HG02642 (cell line): ENCODE results near the gene EPHB6.

Source experiments
- ATAC-seq: cut with Tn5 transposase; IDR thresholded peaks from one replicate; pipeline ENCODE4 v1.9.1; 2021; ENCODE audit warnings: mild to moderate bottlenecking; ENCODE audit not compliant: unreplicated experiment, poor library complexity

The EPHB6 gene

DNA sequence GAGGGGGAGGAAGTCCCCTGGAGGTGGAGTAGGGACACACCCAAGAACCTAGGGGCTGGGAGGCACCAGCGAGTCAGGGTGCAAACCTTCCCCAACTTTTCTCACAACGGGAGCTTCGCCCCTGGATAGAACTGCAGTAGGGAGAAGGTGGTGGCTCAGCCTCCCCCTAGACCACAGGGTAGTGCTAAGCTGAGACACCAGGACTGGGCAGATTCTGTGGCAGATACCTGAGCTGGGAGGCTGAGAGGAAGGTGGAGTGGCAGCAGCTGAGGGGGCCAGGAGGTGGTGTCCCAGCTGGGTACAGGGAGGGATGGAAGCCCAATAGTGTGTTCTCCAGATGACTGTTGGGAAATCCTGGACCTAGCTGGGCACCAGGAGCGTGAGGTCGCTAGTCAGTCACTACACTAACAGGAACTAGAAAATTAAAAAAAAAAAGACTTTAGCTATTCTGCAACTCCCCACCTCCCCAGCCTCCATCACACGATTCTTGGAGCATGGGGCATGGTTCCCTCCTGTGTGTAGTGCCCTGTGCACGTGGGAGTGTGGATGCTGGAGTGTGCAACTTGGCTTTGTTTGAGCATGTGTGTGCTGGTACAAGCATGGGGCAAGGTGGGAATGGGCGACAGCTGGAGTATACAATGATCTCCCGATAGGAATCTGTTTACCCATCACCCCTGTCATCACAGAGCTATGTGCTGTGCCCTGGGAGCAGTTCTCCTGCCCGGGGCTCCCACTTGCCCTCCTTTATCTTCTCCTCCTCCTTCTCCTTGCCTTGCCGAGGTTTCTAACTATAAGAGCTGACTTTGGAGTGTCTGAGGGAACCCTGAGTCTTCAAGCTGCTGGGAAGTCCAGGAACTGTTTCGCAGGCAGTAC, 39.5 kb downstream of the EPHB6 start:
- no peak for ATAC-seq

- no peak for ATAC-seq
Measured at GRCh38 chr7:142894985-142895593, 40.2 kb downstream of the EPHB6 start.

- ATAC-seq: no peak
Measured at GRCh38 chr7:142896151-142896550, 41.3 kb downstream of the EPHB6 start.

GRCh38 chr7:142896741-142897379, 42.0 kb downstream of the EPHB6 start:
- no peak for ATAC-seq

DNA sequence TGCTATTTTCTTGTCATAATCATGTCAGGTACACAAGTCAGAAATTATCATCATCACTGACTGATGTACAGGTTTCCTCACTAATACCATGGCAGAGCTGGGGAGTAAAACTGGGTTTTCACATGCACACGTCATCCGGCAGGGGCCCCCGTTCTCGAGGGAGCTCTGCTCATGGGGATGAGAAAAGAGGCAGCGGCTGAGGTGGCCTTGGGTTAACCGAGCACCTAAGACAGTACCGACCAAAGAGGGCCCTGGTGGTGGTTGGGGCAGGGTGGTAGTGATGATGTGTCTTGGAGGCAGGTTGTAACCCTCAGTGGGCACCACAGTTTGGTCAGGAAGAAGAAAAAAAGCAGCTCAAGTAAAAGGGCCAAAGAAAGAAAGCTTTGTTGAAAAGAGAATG, 42.8 kb downstream of the EPHB6 start:
- ATAC-seq: no peak

- no peak for ATAC-seq
Measured at GRCh38 chr7:142898377-142899170, 43.7 kb downstream of the EPHB6 start.

- no peak for ATAC-seq
Measured at GRCh38 chr7:142899661-142900060, 44.8 kb downstream of the EPHB6 start.

DNA sequence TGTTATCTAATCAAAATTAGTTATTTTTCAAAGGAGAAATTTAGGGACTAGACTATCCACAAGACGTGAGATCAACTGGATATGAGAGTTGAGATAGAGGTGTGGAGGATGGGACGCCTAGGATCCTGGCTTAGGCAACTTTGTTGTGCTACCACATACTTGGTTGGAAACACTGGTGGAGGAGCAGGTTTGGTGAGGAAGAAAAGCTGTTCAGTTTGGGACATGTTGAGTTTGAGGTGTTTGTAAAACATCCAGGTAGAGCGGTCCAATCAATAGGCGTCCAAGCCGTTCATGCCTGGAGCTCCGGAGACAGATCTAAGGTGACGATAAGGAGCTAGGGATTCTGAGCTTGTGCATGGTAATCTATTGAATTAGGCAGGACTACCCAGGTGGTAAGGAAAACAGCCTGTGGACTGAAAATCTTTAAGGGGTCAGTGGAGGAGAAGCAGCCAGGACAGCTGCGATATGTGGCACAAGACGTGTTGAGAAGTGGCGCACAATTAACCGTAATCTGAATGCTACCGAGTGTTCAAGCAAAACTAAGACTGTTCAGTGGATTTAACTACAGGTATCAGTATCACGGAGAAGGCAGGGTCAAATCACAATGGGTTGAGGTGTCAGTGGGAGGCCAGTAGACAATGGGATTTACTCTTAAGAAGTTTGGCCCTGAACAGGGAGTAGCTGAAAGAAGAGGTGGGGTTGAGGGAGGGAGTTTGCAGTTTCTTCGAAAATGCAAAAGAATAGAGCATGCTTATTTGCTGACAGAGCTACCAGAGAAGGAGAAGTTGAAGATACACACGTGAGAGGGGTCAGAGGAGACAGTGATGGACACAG, 46.8 kb downstream of the EPHB6 start:
- no peak for ATAC-seq

GRCh38 chr7:142904128-142904527, 49.3 kb downstream of the EPHB6 start:
- ATAC-seq: no peak

DNA sequence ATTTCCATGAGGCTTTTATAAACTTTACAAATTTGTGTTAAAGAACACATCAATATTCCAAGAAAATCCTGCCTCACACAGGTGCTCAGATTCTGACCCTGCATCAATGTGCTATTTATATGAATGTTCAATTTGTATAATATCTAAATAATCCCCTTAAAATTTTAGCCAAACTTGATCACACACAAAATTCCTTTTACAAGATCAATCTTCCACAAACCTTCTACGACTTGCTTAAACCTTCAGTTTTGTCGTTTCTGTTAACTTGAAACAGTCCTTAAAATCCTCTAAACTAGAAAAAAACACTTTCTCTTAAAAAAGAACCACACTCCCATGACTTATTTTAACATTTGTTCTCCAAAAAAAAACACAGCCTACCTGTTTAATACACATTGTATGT, 50.9 kb downstream of the EPHB6 start:
- no peak for ATAC-seq

GRCh38 chr7:142906643-142907042, 51.8 kb downstream of the EPHB6 start:
- ATAC-seq: no peak

DNA sequence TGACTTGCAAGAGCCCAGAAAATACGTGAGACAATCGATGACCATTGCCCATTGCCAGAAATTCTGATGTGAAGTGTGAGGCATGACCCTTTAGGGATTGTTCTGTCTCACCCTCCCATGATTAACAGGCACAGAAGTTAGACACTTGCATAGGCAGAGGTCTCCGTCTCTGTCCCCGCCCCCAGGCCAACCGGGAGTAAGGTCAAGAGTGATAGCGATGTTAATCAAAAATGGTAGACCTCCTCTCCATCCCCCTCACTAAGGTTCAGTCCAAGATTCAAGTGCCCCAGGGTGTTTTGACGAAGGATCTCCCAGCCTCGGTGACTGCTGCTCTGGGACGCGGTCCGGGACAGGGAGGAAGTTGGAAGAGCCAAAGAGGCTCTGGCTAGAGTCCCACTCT, 53.4 kb downstream of the EPHB6 start:
- ATAC-seq: no peak

- no peak for ATAC-seq
Measured at GRCh38 chr7:142908921-142909890, 54.3 kb downstream of the EPHB6 start.

DNA sequence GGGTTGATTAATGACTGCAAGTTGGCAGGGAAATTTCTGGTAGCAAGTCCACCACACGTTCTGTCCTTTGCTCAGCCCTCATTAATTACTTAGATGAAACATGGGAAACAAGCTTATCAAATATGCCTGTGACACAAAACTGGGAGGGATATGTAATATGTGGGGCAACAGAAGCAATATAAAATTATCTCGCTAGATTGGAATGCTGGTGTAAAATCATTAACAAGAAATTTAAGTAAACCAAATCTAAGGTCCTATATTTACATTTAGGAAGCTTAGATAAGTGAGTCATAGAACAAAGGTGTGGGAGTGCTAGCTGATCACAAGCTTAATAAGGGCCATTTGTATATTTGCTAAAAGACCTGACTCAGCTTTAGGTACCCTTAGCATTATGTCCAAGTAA, 55.2 kb downstream of the EPHB6 start:
- no peak for ATAC-seq

DNA sequence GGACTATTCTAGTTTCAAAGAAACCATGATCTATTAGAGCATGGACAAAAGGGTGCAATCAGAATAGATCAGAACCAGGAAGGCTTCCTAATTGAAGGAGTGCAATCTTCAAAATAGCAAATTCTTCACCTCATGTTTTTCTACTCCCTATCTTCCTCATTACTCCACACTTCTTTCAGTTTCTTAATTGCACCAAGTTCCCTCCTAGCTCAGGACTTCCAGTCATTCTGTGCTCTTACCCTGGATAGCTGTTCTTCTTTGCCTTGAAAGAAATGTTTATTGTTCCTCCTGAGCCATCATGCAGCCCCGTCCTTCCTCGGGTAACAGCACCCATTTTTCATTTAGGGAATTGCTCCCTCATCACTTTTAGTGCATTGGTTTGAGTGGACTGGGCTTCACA, 55.6 kb downstream of the EPHB6 start:
- no peak for ATAC-seq

GRCh38 chr7:142913051-142913450, 58.2 kb downstream of the EPHB6 start:
- no peak for ATAC-seq

GRCh38 chr7:142913566-142913965, 58.7 kb downstream of the EPHB6 start:
- no peak for ATAC-seq

GRCh38 chr7:142914121-142914520, 59.2 kb downstream of the EPHB6 start:
- no peak for ATAC-seq

DNA sequence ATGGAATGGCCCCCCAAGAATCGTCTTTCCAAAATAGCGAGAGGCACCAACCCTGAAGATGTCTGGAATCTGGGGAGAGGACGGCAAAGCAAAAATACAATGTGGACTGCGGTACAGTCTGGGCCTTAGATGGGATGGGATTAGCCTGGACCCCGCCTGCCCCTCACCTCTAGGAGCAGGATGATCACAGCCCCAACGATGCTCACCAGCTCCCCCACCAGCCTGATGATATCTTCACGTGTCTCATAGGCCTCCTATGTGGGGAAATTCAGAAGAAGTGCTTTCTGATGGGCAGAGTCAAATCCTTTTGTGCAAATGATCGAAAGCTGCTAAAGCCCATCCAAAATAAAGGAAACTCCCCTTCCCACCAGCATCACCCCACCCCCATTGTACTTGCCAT, 60.4 kb downstream of the EPHB6 start:
- ATAC-seq: no peak
